Measurements from ENCODE around the gene CCIN. TPM values are rescaled to one million over a fixed set of nuclear protein-coding genes. Genes with fewer than 3 reads are reported as not detected.
A peak's percentile ranks its signal among the peaks of the same experiment; 100 is the strongest.

The CCIN gene
- total and polyA plus RNA-seq, 9 of the 15 experiments (the other 6 are each of a cell fraction or from before 2014, with no cell fraction given), result not detected

- TF ChIP-seq TFE3 (CRISPR knock-in tag; IDR thresholded peaks at IDR 0.05) (peak; percentile 93), EHMT2 (IDR thresholded peaks at IDR 0.05) (no peak), ZC3H11A (IDR thresholded peaks at IDR 0.05; ENCODE audit: low read depth, low read length) (no peak), GTF2B (IDR thresholded peaks at IDR 0.05; ENCODE audit: extremely low read depth, insufficient read length) (no peak), HDAC3 (IDR thresholded peaks at IDR 0.05; ENCODE audit: borderline replicate concordance, partially characterized antibody) (no peak), HDAC2 (IDR thresholded peaks at IDR 0.05) (0 out of 2 replicates have a peak, but pooled peaks have one; percentile 63), HIVEP1 (CRISPR knock-in tag; IDR thresholded peaks at IDR 0.05) (no peak), KDM5B (IDR thresholded peaks at IDR 0.05; ENCODE audit: insufficient replicate concordance, low read depth, low read length) (peak; percentile 88), PCBP1 (IDR thresholded peaks at IDR 0.05; ENCODE audit: low read depth, low read length, poor library complexity, severe bottlenecking) (no peak), TFAM (CRISPR knock-in tag; conservative IDR thresholded peaks at IDR 0.05) (no peak), USF1 (CRISPR knock-in tag; IDR thresholded peaks at IDR 0.05) (peak; percentile 83), ZNF785 (CRISPR knock-in tag; IDR thresholded peaks at IDR 0.05) (no peak), SIN3A (IDR thresholded peaks at IDR 0.05; ENCODE audit: borderline replicate concordance in 2 of 2, control insufficient read depth in 1 of 2, low read depth in 2 of 2, low read length in 2 of 2) (peak; percentile 52 to 63; a peak in 2 of 4 replicates), ZBED1 (IDR thresholded peaks at IDR 0.05) (no peak), MAZ (CRISPR knock-in tag; conservative IDR thresholded peaks at IDR 0.05 in 1 of 2, IDR thresholded peaks at IDR 0.05 in 1 of 2) (peak; percentile 72 to 75), HDAC1 (IDR thresholded peaks at IDR 0.05) (peak in 1 of 2 experiments; percentile 79; a peak in 2 of 4 replicates), SRSF9 (IDR thresholded peaks at IDR 0.05; ENCODE audit: borderline replicate concordance, low read depth, low read length) (no peak), GTF3C2 (IDR thresholded peaks at IDR 0.05; ENCODE audit: borderline replicate concordance, extremely low read depth, insufficient read length) (no peak), MTA3 (IDR thresholded peaks at IDR 0.05; ENCODE audit: borderline replicate concordance) (no peak; the same call in 1 of the 2 replicates), PTRF (tag; IDR thresholded peaks at IDR 0.05) (no peak), HNRNPUL1 (IDR thresholded peaks at IDR 0.05; ENCODE audit: low read length) (no peak)
Measured at GRCh38 chr9:36190388-36191289, 21.5 kb downstream of the CCIN start, which contains the start of gene CLTA (continued).

Data from K562 (cell line).